Tibial artery (tissue), 4 donors: ENCODE data around the gene FBN2.
"Not testable (repeated sequence)": the region's sequence is repeated elsewhere in the genome, so short reads cannot be mapped to it uniquely, and the experiment has no call there.

ENCODE experiments used
- DNase-seq, 2 donors: peaks; one replicate each; pipeline ENCODE4 v3.0.0-alpha.2; 2019
- H3K27ac ChIP-seq, 2 donors: fragments of 200-600 bp; sonication (generic) in 1 of 2; 1 replicate in 1 of 2; 2 replicates in 1 of 2; pipeline ENCODE4 v1.5.1; 2018 to 2019; ENCODE audit warnings: mild to moderate bottlenecking in 1 of 2
- H3K27me3 ChIP-seq, 2 donors: fragments of 200-600 bp; sonication (generic) in 1 of 2; one replicate each; pipeline versions ENCODE4 v1.5.1 to v1.6.0; 2016 to 2019
- H3K36me3 ChIP-seq, 3 donors: fragments of 200-600 bp; sonication (generic) in 2 of 3; one replicate each; pipeline ENCODE4 v1.5.1; 2016 to 2019; ENCODE audit warnings: mild to moderate bottlenecking in 2 of 3
- H3K4me1 ChIP-seq, 4 donors: fragments of 200-600 bp; sonication (generic) in 2 of 4; 1 replicate in 3 of 4; 2 replicates in 1 of 4; pipeline ENCODE4 v1.5.1; 2016 to 2019
- H3K4me3 ChIP-seq, 2 donors: fragments of 200-600 bp; sonication (generic) in 1 of 2; 1 replicate in 1 of 2; 2 replicates in 1 of 2; pipeline ENCODE4 v1.5.1; 2018 to 2019; ENCODE audit warnings: mild to moderate bottlenecking in 2 of 2
- H3K9me3 ChIP-seq, 3 donors: fragments of 200-600 bp; sonication (generic) in 1 of 3; one replicate each; pipeline ENCODE4 v1.5.1; 2016 to 2019
- intact Hi-C: fragments of 100-400 bp; cut with DNase I; formaldehyde crosslinking; loops from one replicate; pipeline ENCODE4 v1.15.0; 2023; ENCODE audit warnings: low total_unique reads
- TF ChIP-seq, protein P1 (sequence below), 2 experiments: fragments of 200-600 bp in 1 of 2; fragments of 450-650 bp in 1 of 2; IDR thresholded peaks; one replicate each; pipeline ENCODE4 v1.5.1; 2017 to 2019; ENCODE audit warnings: antibody characterized with exemption in 2 of 2, mild to moderate bottlenecking in 1 of 2, moderate library complexity in 1 of 2

Gene FBN2

DNA sequence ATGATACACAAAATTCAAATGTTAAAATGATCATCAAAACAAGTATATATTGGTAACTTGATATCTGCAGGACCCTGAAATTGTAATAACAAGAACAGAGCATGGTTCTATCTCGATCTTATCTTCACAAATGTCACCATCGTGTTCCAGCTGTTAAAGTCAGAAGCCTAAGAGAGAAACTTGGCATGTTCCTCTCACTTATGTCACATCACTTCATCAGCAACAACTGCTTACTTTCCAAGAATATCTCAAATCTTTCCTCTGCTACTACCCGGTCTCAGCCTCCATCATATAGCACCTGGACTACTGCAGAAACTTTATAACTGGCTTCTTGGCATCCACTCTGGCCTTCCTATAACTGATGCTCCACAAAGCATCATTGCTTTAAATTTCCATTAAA lies 84.9 kb downstream of the FBN2 start:
- H3K4me1 ChIP-seq: no peaks in the 10 kb centered on the region
- TF ChIP-seq, protein P1, sequence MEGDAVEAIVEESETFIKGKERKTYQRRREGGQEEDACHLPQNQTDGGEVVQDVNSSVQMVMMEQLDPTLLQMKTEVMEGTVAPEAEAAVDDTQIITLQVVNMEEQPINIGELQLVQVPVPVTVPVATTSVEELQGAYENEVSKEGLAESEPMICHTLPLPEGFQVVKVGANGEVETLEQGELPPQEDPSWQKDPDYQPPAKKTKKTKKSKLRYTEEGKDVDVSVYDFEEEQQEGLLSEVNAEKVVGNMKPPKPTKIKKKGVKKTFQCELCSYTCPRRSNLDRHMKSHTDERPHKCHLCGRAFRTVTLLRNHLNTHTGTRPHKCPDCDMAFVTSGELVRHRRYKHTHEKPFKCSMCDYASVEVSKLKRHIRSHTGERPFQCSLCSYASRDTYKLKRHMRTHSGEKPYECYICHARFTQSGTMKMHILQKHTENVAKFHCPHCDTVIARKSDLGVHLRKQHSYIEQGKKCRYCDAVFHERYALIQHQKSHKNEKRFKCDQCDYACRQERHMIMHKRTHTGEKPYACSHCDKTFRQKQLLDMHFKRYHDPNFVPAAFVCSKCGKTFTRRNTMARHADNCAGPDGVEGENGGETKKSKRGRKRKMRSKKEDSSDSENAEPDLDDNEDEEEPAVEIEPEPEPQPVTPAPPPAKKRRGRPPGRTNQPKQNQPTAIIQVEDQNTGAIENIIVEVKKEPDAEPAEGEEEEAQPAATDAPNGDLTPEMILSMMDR (IDR thresholded peaks at IDR 0.05): no peak
- H3K27ac ChIP-seq: no peak overlapping the region
- no peaks in the 10 kb centered on the region for H3K9me3 ChIP-seq
- no peaks in the 10 kb centered on the region for H3K36me3 ChIP-seq
- no peaks in the 10 kb centered on the region for H3K27me3 ChIP-seq
- intact Hi-C loops: no loop called here
- DNase-seq: no peak
- no peak overlapping the region for H3K4me3 ChIP-seq

DNA sequence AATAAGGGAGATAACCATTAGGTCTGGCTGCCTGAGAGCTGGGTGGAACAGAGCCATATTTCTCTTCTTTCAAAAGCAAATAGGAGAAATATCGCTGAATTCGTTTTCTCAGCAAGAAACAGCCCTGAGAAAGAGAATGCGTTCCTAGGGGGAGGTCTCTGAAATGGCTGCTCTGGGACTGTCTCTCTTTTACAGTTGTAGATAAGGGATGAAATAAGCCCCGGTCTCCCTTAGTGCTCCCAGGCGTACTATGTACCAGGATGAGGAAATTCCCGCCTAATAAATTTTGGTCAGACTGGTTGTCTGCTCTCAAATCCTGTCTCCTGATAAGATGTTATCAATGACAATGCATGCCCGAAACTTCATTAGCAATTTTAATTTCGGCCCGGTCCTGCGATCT lies 90.8 kb downstream of the FBN2 start:
- H3K27ac ChIP-seq, H3K9me3 ChIP-seq, H3K4me3 ChIP-seq, H3K4me1 ChIP-seq, intact Hi-C loops, DNase-seq, H3K36me3 ChIP-seq, H3K27me3 ChIP-seq: not testable (repeated sequence)

DNA sequence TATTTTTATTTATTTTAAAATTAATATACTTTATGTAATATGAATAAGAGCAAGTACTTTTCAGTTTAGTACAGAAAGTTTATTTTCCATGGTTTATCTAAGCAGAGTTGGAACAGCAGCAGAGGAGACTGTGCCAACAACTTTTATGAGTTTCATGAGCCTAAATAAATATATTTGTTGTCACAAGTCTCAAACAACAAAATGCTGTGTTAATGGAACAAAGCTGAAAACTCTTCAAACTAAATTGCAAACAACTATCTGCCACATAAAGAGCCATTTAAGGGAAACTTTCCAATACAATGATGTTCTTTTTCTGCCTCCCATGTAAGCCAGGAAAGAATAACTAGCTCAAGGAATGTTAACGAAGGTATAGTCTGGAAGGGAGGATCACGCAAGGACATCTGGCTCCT lies 96.1 kb downstream of the FBN2 start:
- H3K27ac ChIP-seq: no peak overlapping the region

DNA sequence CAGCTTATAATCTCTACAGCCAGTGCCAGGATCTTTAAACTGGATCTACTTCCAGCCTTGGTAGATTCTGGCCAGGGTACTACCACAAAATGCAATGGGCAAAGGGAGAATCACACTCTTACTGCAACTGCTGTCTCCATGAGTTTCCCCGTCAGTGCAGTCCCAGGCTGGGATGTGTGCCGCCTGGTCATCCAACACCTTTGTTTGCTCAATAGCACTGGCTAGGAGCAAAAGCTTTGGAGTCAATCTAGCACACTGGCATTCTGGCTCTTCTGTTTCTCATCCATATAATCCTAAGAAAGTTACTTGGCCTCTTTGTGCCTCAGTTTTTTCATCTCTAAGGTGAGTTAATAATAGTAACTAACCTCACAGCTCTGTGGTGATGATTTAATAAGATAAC lies 96.9 kb downstream of the FBN2 start:
- H3K4me1 ChIP-seq: no peaks in the 10 kb centered on the region
- H3K27me3 ChIP-seq: no peaks in the 10 kb centered on the region
- no peaks in the 10 kb centered on the region for H3K9me3 ChIP-seq
- no peak for DNase-seq
- no peaks in the 10 kb centered on the region for H3K36me3 ChIP-seq
- H3K27ac ChIP-seq: no peak overlapping the region
- TF ChIP-seq, protein P1 (IDR thresholded peaks at IDR 0.05): no peak
- no peak overlapping the region for H3K4me3 ChIP-seq
- intact Hi-C loops: no loop called here

More for the DNA sequence above, 96.1 kb downstream of the FBN2 start:
- Histone ChIP-seq H3K4me1 (no peaks in the 10 kb centered on the region), H3K36me3 (no peaks in the 10 kb centered on the region), H3K4me3 (no peak overlapping the region), H3K27me3 (no peaks in the 10 kb centered on the region), H3K9me3 (no peaks in the 10 kb centered on the region)
- TF ChIP-seq, protein P1 (IDR thresholded peaks at IDR 0.05): no peak
- DNase-seq: no peak
- intact Hi-C loops: no loop called here

DNA sequence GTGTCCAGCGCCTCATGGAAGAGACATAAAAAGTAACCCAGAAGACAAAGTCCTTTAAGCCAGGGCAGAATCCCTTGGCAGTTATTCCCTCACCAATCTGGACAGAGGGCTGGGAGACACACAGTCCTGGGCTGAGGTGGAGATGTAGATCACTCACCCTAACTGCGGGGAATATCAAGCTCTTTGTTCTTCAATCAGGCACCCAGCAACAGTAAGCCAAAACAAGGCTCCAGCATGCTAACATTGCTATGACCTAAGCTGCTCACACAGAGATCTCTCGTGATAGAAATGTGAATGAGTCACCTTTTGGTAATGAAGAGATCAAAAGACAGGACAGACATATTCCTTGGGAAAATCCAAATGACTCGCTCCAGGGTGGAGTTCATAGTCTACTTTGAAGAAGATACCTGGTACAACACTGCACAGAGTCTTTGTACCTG lies 101.3 kb downstream of the FBN2 start:
- Histone ChIP-seq H3K27ac (no peak overlapping the region), H3K4me1 (no peaks in the 10 kb centered on the region), H3K36me3 (no peaks in the 10 kb centered on the region), H3K9me3 (no peaks in the 10 kb centered on the region), H3K4me3 (no peak overlapping the region), H3K27me3 (no peaks in the 10 kb centered on the region)
- intact Hi-C loops: no loop called here
- TF ChIP-seq, protein P1 (IDR thresholded peaks at IDR 0.05): no peak
- DNase-seq: no peak

DNA sequence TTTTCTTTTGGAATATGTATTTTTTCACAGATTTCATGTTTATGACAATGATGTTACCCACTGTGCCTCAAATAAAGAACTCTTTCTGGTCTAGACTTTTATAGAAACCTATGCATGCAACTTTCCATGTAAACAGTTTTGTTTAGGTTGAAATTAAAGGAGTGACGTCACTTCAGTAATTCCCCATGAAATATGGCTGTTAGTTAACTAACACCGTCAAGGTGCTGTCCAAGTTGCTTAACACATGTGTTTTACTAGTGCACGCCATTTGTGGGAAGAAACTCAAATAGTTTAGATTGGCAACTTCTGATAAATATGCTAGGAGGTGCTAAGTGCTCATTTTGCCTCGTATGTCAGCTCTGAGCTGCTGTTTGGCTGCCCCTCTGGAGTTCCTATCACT lies 102.2 kb downstream of the FBN2 start:
- Histone ChIP-seq H3K4me3 (no peak overlapping the region), H3K27me3 (no peaks in the 10 kb centered on the region), H3K27ac (no peak overlapping the region), H3K9me3 (no peaks in the 10 kb centered on the region), H3K4me1 (no peaks in the 10 kb centered on the region), H3K36me3 (no peaks in the 10 kb centered on the region)
- intact Hi-C loops: no loop called here
- no peak for DNase-seq
- TF ChIP-seq, protein P1 (IDR thresholded peaks at IDR 0.05): no peak
